ENCODE measurements around the gene ACBD6. TPM values are rescaled to one million over a fixed set of nuclear protein-coding genes. Genes with fewer than 3 reads are reported as not detected.
"Not testable (repeated sequence)": the region's sequence is repeated elsewhere in the genome, so short reads cannot be mapped to it uniquely, and the experiment has no call there.

The ACBD6 gene
- total and polyA plus RNA-seq, 5 donors from 2014 or later = 23.4 to 34.9 (median 25.5) TPM

GRCh38 chr1:180412583-180412982 is 89.8 kb downstream of the ACBD6 start:
- H3K4me1 ChIP-seq (ENCODE audit: control insufficient read depth, insufficient read depth, low read length, poor library complexity, severe bottlenecking) = no peaks in the 10 kb centered on the region
- DNase-seq (no peak), ATAC-seq (ENCODE audit: low read depth in 2 of 2) (no peak)
- peaks cover 0 to 4% of the 10 kb centered on the region in 2 experiments for H3K9me3 ChIP-seq (ENCODE audit: control insufficient read depth in 2 of 2, low read length in 2 of 2)
- no peak overlapping the region for H3K4me3 ChIP-seq (ENCODE audit: low read depth, low read length)
- Mint-ChIP-seq H3K4me1 (peaks cover 0 to 22% (median 6%) of the 10 kb centered on the region in 4 donors), H3K27ac (no peak overlapping the region), H3K36me3 (peaks cover 24% of the 10 kb centered on the region), H3K27me3 (no peaks in the 10 kb centered on the region), H3K9me3 (peaks cover 0 to 10% (median 1%) of the 10 kb centered on the region in 7 donors), H3K4me3 (no peak overlapping the region)
- no peaks in the 10 kb centered on the region for H3K27me3 ChIP-seq (ENCODE audit: control insufficient read depth, insufficient read depth, low read length)
- H3K36me3 ChIP-seq (ENCODE audit: control insufficient read depth, insufficient read depth, low read length) = peaks cover 12% of the 10 kb centered on the region
- H3K27ac ChIP-seq (ENCODE audit: insufficient read depth, low read length, poor library complexity, severe bottlenecking) = no peak overlapping the region

GRCh38 chr1:180408128-180408527 is 94.2 kb downstream of the ACBD6 start:
- H3K4me3 Mint-ChIP-seq, H3K27ac Mint-ChIP-seq: not testable (repeated sequence)

GRCh38 chr1:180407051-180407450 is 95.3 kb downstream of the ACBD6 start:
- Histone ChIP-seq H3K27me3 (ENCODE audit: control insufficient read depth, insufficient read depth, low read length) (no peaks in the 10 kb centered on the region), H3K36me3 (ENCODE audit: control insufficient read depth, insufficient read depth, low read length) (peaks cover 8% of the 10 kb centered on the region), H3K27ac (ENCODE audit: insufficient read depth, low read length, poor library complexity, severe bottlenecking) (no peak overlapping the region), H3K4me3 (ENCODE audit: low read depth, low read length) (no peak overlapping the region), H3K9me3 (ENCODE audit: control insufficient read depth in 2 of 2, low read length in 2 of 2) (no peaks in the 10 kb centered on the region), H3K4me1 (ENCODE audit: control insufficient read depth, insufficient read depth, low read length, poor library complexity, severe bottlenecking) (no peaks in the 10 kb centered on the region)
- Mint-ChIP-seq H3K27me3 (no peaks in the 10 kb centered on the region), H3K4me1 (peaks cover 3 to 15% (median 8%) of the 10 kb centered on the region in 4 donors), H3K9me3 (no peaks in the 10 kb centered on the region), H3K4me3 (no peak overlapping the region), H3K36me3 (peaks cover 23% of the 10 kb centered on the region), H3K27ac (no peak overlapping the region)
- ATAC-seq (ENCODE audit: low read depth in 2 of 2) (no peak), DNase-seq (no peak)

More at GRCh38 chr1:180408128-180408527, 94.2 kb downstream of the ACBD6 start:
- H3K9me3 Mint-ChIP-seq; DNase-seq; H3K27ac ChIP-seq (ENCODE audit: insufficient read depth, low read length, poor library complexity, severe bottlenecking); H3K4me3 ChIP-seq (ENCODE audit: low read depth, low read length); H3K9me3 ChIP-seq (ENCODE audit: control insufficient read depth in 2 of 2, low read length in 2 of 2); H3K27me3 Mint-ChIP-seq; H3K27me3 ChIP-seq (ENCODE audit: control insufficient read depth, insufficient read depth, low read length); ATAC-seq (ENCODE audit: low read depth in 2 of 2); H3K4me1 ChIP-seq (ENCODE audit: control insufficient read depth, insufficient read depth, low read length, poor library complexity, severe bottlenecking): not testable (repeated sequence)
- peaks cover 27% of the 10 kb centered on the region for H3K36me3 Mint-ChIP-seq
- peaks cover 12% of the 10 kb centered on the region for H3K36me3 ChIP-seq (ENCODE audit: control insufficient read depth, insufficient read depth, low read length)
- H3K4me1 Mint-ChIP-seq = peaks cover 0 to 13% (median 9%) of the 10 kb centered on the region in 4 donors

GRCh38 chr1:180402551-180402950 is 99.8 kb downstream of the ACBD6 start:
- ATAC-seq (ENCODE audit: low read depth in 2 of 2) (no peak), DNase-seq (no peak)
- no peak overlapping the region for H3K4me3 Mint-ChIP-seq

GRCh38 chr1:180402001-180402400 is 100.4 kb downstream of the ACBD6 start:
- DNase-seq (no peak), ATAC-seq (ENCODE audit: low read depth in 2 of 2) (no peak)
- Mint-ChIP-seq H3K36me3 (peaks cover 14% of the 10 kb centered on the region), H3K9me3 (peaks cover 0 to 2% (median 0%) of the 10 kb centered on the region in 7 donors), H3K27ac (no peak overlapping the region), H3K4me3 (no peak overlapping the region), H3K27me3 (no peaks in the 10 kb centered on the region), H3K4me1 (peaks cover 4 to 18% (median 5%) of the 10 kb centered on the region in 4 donors)
- H3K4me1 ChIP-seq (ENCODE audit: control insufficient read depth, insufficient read depth, low read length, poor library complexity, severe bottlenecking) = no peaks in the 10 kb centered on the region
- H3K9me3 ChIP-seq (ENCODE audit: control insufficient read depth in 2 of 2, low read length in 2 of 2) = no peaks in the 10 kb centered on the region
- no peak overlapping the region for H3K4me3 ChIP-seq (ENCODE audit: low read depth, low read length)
- H3K36me3 ChIP-seq (ENCODE audit: control insufficient read depth, insufficient read depth, low read length) = peaks cover 6% of the 10 kb centered on the region
- H3K27ac ChIP-seq (ENCODE audit: insufficient read depth, low read length, poor library complexity, severe bottlenecking) = no peak overlapping the region
- H3K27me3 ChIP-seq (ENCODE audit: control insufficient read depth, insufficient read depth, low read length) = no peaks in the 10 kb centered on the region

More at GRCh38 chr1:180402551-180402950, 99.8 kb downstream of the ACBD6 start:
- H3K36me3 Mint-ChIP-seq = peaks cover 8% of the 10 kb centered on the region
- Histone ChIP-seq H3K4me1 (ENCODE audit: control insufficient read depth, insufficient read depth, low read length, poor library complexity, severe bottlenecking) (no peaks in the 10 kb centered on the region), H3K4me3 (ENCODE audit: low read depth, low read length) (no peak overlapping the region), H3K9me3 (ENCODE audit: control insufficient read depth in 2 of 2, low read length in 2 of 2) (no peaks in the 10 kb centered on the region), H3K36me3 (ENCODE audit: control insufficient read depth, insufficient read depth, low read length) (peaks cover under 1% of the 10 kb centered on the region), H3K27ac (ENCODE audit: insufficient read depth, low read length, poor library complexity, severe bottlenecking) (no peak overlapping the region), H3K27me3 (ENCODE audit: control insufficient read depth, insufficient read depth, low read length) (no peaks in the 10 kb centered on the region)
- H3K27ac Mint-ChIP-seq = no peak overlapping the region
- H3K9me3 Mint-ChIP-seq = no peaks in the 10 kb centered on the region
- no peaks in the 10 kb centered on the region for H3K27me3 Mint-ChIP-seq
- H3K4me1 Mint-ChIP-seq = peaks cover 4 to 20% (median 8%) of the 10 kb centered on the region in 4 donors

- Histone ChIP-seq H3K27me3 (ENCODE audit: control insufficient read depth, insufficient read depth, low read length) (no peaks in the 10 kb centered on the region), H3K4me3 (ENCODE audit: low read depth, low read length) (no peak overlapping the region), H3K4me1 (ENCODE audit: control insufficient read depth, insufficient read depth, low read length, poor library complexity, severe bottlenecking) (no peaks in the 10 kb centered on the region), H3K27ac (ENCODE audit: insufficient read depth, low read length, poor library complexity, severe bottlenecking) (no peak overlapping the region), H3K9me3 (ENCODE audit: control insufficient read depth in 2 of 2, low read length in 2 of 2) (no peaks in the 10 kb centered on the region), H3K36me3 (ENCODE audit: control insufficient read depth, insufficient read depth, low read length) (peaks cover 9% of the 10 kb centered on the region)
- no peak for ATAC-seq (ENCODE audit: low read depth in 2 of 2)
- Mint-ChIP-seq H3K4me3 (no peak overlapping the region), H3K9me3 (peaks cover 0 to 10% (median 3%) of the 10 kb centered on the region in 7 donors), H3K27me3 (no peaks in the 10 kb centered on the region), H3K27ac (no peak overlapping the region), H3K4me1 (peaks cover 3 to 29% (median 16%) of the 10 kb centered on the region in 4 donors), H3K36me3 (peaks cover 35% of the 10 kb centered on the region)
- DNase-seq = no peak
These were observed 105.2 kb downstream of the ACBD6 start for GRCh38 chr1:180397175-180397574.

- peaks cover 9% of the 10 kb centered on the region for H3K36me3 ChIP-seq (ENCODE audit: control insufficient read depth, insufficient read depth, low read length)
- Mint-ChIP-seq H3K27ac (no peak overlapping the region), H3K4me3 (no peak overlapping the region), H3K4me1 (peaks cover 0 to 29% (median 15%) of the 10 kb centered on the region in 4 donors), H3K9me3 (peaks cover 2 to 19% (median 9%) of the 10 kb centered on the region in 7 donors), H3K27me3 (no peaks in the 10 kb centered on the region), H3K36me3 (peaks cover 52% of the 10 kb centered on the region)
- H3K27me3 ChIP-seq (ENCODE audit: control insufficient read depth, insufficient read depth, low read length) = no peaks in the 10 kb centered on the region
- H3K4me1 ChIP-seq (ENCODE audit: control insufficient read depth, insufficient read depth, low read length, poor library complexity, severe bottlenecking) = no peaks in the 10 kb centered on the region
- H3K27ac ChIP-seq (ENCODE audit: insufficient read depth, low read length, poor library complexity, severe bottlenecking) = no peak overlapping the region
- DNase-seq (no peak), ATAC-seq (ENCODE audit: low read depth in 2 of 2) (no peak)
- no peak overlapping the region for H3K4me3 ChIP-seq (ENCODE audit: low read depth, low read length)
- peaks cover 0 to 9% of the 10 kb centered on the region in 2 experiments for H3K9me3 ChIP-seq (ENCODE audit: control insufficient read depth in 2 of 2, low read length in 2 of 2)
These were observed 109.8 kb downstream of the ACBD6 start for GRCh38 chr1:180392427-180393145.

GRCh38 chr1:180392020-180392419 is 110.4 kb downstream of the ACBD6 start:
- Histone ChIP-seq H3K27ac (ENCODE audit: insufficient read depth, low read length, poor library complexity, severe bottlenecking) (no peak overlapping the region), H3K4me1 (ENCODE audit: control insufficient read depth, insufficient read depth, low read length, poor library complexity, severe bottlenecking) (no peaks in the 10 kb centered on the region), H3K4me3 (ENCODE audit: low read depth, low read length) (no peak overlapping the region), H3K27me3 (ENCODE audit: control insufficient read depth, insufficient read depth, low read length) (no peaks in the 10 kb centered on the region), H3K9me3 (ENCODE audit: control insufficient read depth in 2 of 2, low read length in 2 of 2) (peaks cover 0 to 9% of the 10 kb centered on the region in 2 experiments), H3K36me3 (ENCODE audit: control insufficient read depth, insufficient read depth, low read length) (peaks cover 3% of the 10 kb centered on the region)
- Mint-ChIP-seq H3K4me3 (no peak overlapping the region), H3K9me3 (peaks cover 2 to 18% (median 9%) of the 10 kb centered on the region in 7 donors), H3K4me1 (peaks cover 0 to 29% (median 15%) of the 10 kb centered on the region in 4 donors), H3K36me3 (peaks cover 47% of the 10 kb centered on the region), H3K27me3 (no peaks in the 10 kb centered on the region), H3K27ac (no peak overlapping the region)
- ATAC-seq (ENCODE audit: low read depth in 2 of 2) (no peak), DNase-seq (no peak)
